ENCODE measurements around the gene ANKRD6.

The ANKRD6 gene

GRCh38 chr6:89563866-89564265 is 130.9 kb downstream of the ANKRD6 start:
- H3K4me3 ChIP-seq (ENCODE audit: low read depth, low read length) = no peak overlapping the region
- no peak for DNase-seq (ENCODE audit: low read depth)
- no peak for TF ChIP-seq CTCF (IDR thresholded peaks at IDR 0.05; ENCODE audit: low read depth, low read length, missing control alignments)

- TF ChIP-seq CTCF (IDR thresholded peaks at IDR 0.05; ENCODE audit: low read depth, low read length, missing control alignments) = no peak
- no peak for DNase-seq (ENCODE audit: low read depth)
- no peak overlapping the region for H3K4me3 ChIP-seq (ENCODE audit: low read depth, low read length)
These were observed 131.9 kb downstream of the ANKRD6 start for GRCh38 chr6:89564752-89565427.

- H3K4me3 ChIP-seq (ENCODE audit: low read depth, low read length) = no peak overlapping the region
- no peak for DNase-seq (ENCODE audit: low read depth)
- TF ChIP-seq CTCF (IDR thresholded peaks at IDR 0.05; ENCODE audit: low read depth, low read length, missing control alignments) = no peak
These were observed 133.3 kb downstream of the ANKRD6 start for GRCh38 chr6:89566008-89566800.

- no peak for DNase-seq (ENCODE audit: low read depth)
- no peak overlapping the region for H3K4me3 ChIP-seq (ENCODE audit: low read depth, low read length)
- TF ChIP-seq CTCF (IDR thresholded peaks at IDR 0.05; ENCODE audit: low read depth, low read length, missing control alignments) = no peak
These were observed 134.1 kb downstream of the ANKRD6 start for GRCh38 chr6:89566930-89567629.

- no peak overlapping the region for H3K4me3 ChIP-seq (ENCODE audit: low read depth, low read length)
- DNase-seq (ENCODE audit: low read depth) = no peak
- no peak for TF ChIP-seq CTCF (IDR thresholded peaks at IDR 0.05; ENCODE audit: low read depth, low read length, missing control alignments)
These were observed 134.9 kb downstream of the ANKRD6 start for GRCh38 chr6:89567630-89568390.

- no peak for TF ChIP-seq CTCF (IDR thresholded peaks at IDR 0.05; ENCODE audit: low read depth, low read length, missing control alignments)
- H3K4me3 ChIP-seq (ENCODE audit: low read depth, low read length) = no peak overlapping the region
- no peak for DNase-seq (ENCODE audit: low read depth)
These were observed 142.1 kb downstream of the ANKRD6 start for GRCh38 chr6:89574910-89575561.
